Subcutaneous abdominal adipose tissue (tissue), 5 donors: ENCODE results near the gene KISS1R.

Source experiments
- H3K27ac ChIP-seq: one replicate; pipeline ENCODE4 v1.7.0; 2013; ENCODE audit warnings: low read depth, mild to moderate bottlenecking, inconsistent platforms, low read length, moderate library complexity
- H3K27me3 ChIP-seq, 5 donors: one replicate each; pipeline ENCODE4 v1.7.0; 2013; ENCODE audit warnings: low read length in 5 of 5, inconsistent platforms in 1 of 5; ENCODE audit not compliant: control insufficient read depth in 5 of 5, insufficient read depth in 4 of 5
- H3K36me3 ChIP-seq, 5 donors: one replicate each; pipeline ENCODE4 v1.7.0; 2013; ENCODE audit warnings: low read length in 5 of 5; ENCODE audit not compliant: control insufficient read depth in 5 of 5, insufficient read depth in 5 of 5
- H3K4me1 ChIP-seq, 5 donors: one replicate each; pipeline ENCODE4 v1.7.0; 2013; ENCODE audit warnings: low read length in 5 of 5, mild to moderate bottlenecking in 3 of 5, moderate library complexity in 1 of 5; ENCODE audit not compliant: control insufficient read depth in 5 of 5, insufficient read depth in 5 of 5
- H3K4me3 ChIP-seq, 5 donors: one replicate each; pipeline ENCODE4 v1.7.0; 2013; ENCODE audit warnings: low read length in 5 of 5, low read depth in 1 of 5
- H3K9ac ChIP-seq, 5 donors: one replicate each; pipeline ENCODE4 v1.7.0; 2013; ENCODE audit warnings: low read length in 5 of 5, mild to moderate bottlenecking in 4 of 5, moderate library complexity in 3 of 5
- H3K9me3 ChIP-seq, 5 donors: one replicate each; pipeline ENCODE4 v1.7.0; 2013; ENCODE audit warnings: low read length in 5 of 5; ENCODE audit not compliant: control insufficient read depth in 5 of 5
- donor health status: healthy.
- donor health status: healthy.
- donor health status: healthy.
- donor health status: healthy.
- donor health status: healthy.

The KISS1R gene

GRCh38 chr19:925087-925525 is 8.0 kb downstream of the KISS1R start:
- Histone ChIP-seq H3K9ac (peak overlapping the region in 4 of 5 donors; percentile 11 to 85 (median 66)), H3K36me3 (peaks cover 0 to 9% (median 5%) of the 10 kb centered on the region in 5 donors), H3K27ac (peak overlapping the region; percentile 77), H3K4me1 (peaks cover 0 to 54% (median 35%) of the 10 kb centered on the region in 5 donors), H3K27me3 (peaks cover 0 to 10% (median 6%) of the 10 kb centered on the region in 5 donors), H3K9me3 (no peaks in the 10 kb centered on the region), H3K4me3 (peak overlapping the region; percentile 57 to 82 (median 80))

GRCh38 chr19:925526-926322 is 8.6 kb downstream of the KISS1R start, which contains the start of gene ARID3A:
Gene ARID3A, plus strand, starts transcription at chr19:926035. Its CDS starts 3,494 bp downstream, at chr19:929529.
- Histone ChIP-seq H3K9me3 (no peaks in the 10 kb centered on the region), H3K27ac (peak within 1 kb of the TSS; percentile 77), H3K27me3 (peaks cover 0 to 7% (median under 1%) of the 10 kb centered on the region in 5 donors), H3K9ac (peak within 1 kb of the TSS in 4 of 5 donors; percentile 77 to 94 (median 89)), H3K4me1 (peaks cover 0 to 47% (median 32%) of the 10 kb centered on the region in 5 donors), H3K36me3 (peaks cover 0 to 12% (median 5%) of the 10 kb centered on the region in 5 donors), H3K4me3 (peak within 1 kb of the TSS; percentile 57 to 87 (median 80))

- peaks cover 0 to 17% (median 7%) of the 10 kb centered on the region in 5 donors for H3K36me3 ChIP-seq
- H3K27ac ChIP-seq = peak overlapping the region; percentile 67
- H3K27me3 ChIP-seq = peaks cover 0 to 1% (median 0%) of the 10 kb centered on the region in 5 donors
- peaks cover 0 to 43% (median 31%) of the 10 kb centered on the region in 5 donors for H3K4me1 ChIP-seq
- H3K9me3 ChIP-seq = no peaks in the 10 kb centered on the region
- peak overlapping the region in 4 of 5 donors; percentile 73 to 87 (median 81) for H3K4me3 ChIP-seq
- H3K9ac ChIP-seq = peak overlapping the region in 4 of 5 donors; percentile 77 to 94 (median 89)
These were observed 9.1 kb downstream of the KISS1R start for GRCh38 chr19:926323-926588.

GRCh38 chr19:926589-927350 is 9.6 kb downstream of the KISS1R start:
- Histone ChIP-seq H3K27ac (peak overlapping the region; percentile 67), H3K36me3 (peaks cover 0 to 17% (median 7%) of the 10 kb centered on the region in 5 donors), H3K4me3 (peak overlapping the region in 4 of 5 donors; percentile 73 to 87 (median 81)), H3K27me3 (no peaks in the 10 kb centered on the region), H3K9me3 (no peaks in the 10 kb centered on the region), H3K4me1 (peaks cover 0 to 41% (median 31%) of the 10 kb centered on the region in 5 donors), H3K9ac (peak overlapping the region in 4 of 5 donors; percentile 77 to 94 (median 89))

- H3K9me3 ChIP-seq = no peaks in the 10 kb centered on the region
These were observed 10.2 kb downstream of the KISS1R start for GRCh38 chr19:927351-927779.

GRCh38 chr19:927780-928401 is 10.8 kb downstream of the KISS1R start:
- Histone ChIP-seq H3K9me3 (no peaks in the 10 kb centered on the region), H3K27ac (peak overlapping the region; percentile 23), H3K9ac (peak overlapping the region in 2 of 5 donors; percentile 43 to 64), H3K36me3 (peaks cover 0 to 17% (median 7%) of the 10 kb centered on the region in 5 donors), H3K27me3 (no peaks in the 10 kb centered on the region), H3K4me1 (peaks cover 0 to 49% (median 42%) of the 10 kb centered on the region in 5 donors), H3K4me3 (peak overlapping the region; percentile 5 to 80 (median 53))

More at GRCh38 chr19:927351-927779, 10.2 kb downstream of the KISS1R start:
- H3K27ac ChIP-seq = peak overlapping the region; percentile 67
- peaks cover 0 to 17% (median 7%) of the 10 kb centered on the region in 5 donors for H3K36me3 ChIP-seq
- H3K9ac ChIP-seq = peak overlapping the region in 1 of 5 donors; percentile 43
- H3K4me1 ChIP-seq = peaks cover 0 to 44% (median 36%) of the 10 kb centered on the region in 5 donors
- no peaks in the 10 kb centered on the region for H3K27me3 ChIP-seq
- peak overlapping the region; percentile 35 to 87 (median 80) for H3K4me3 ChIP-seq

- no peaks in the 10 kb centered on the region for H3K27me3 ChIP-seq
- H3K4me1 ChIP-seq = peaks cover 0 to 55% (median 47%) of the 10 kb centered on the region in 5 donors
- no peaks in the 10 kb centered on the region for H3K9me3 ChIP-seq
- peaks cover 0 to 17% (median 7%) of the 10 kb centered on the region in 5 donors for H3K36me3 ChIP-seq
- no peak overlapping the region for H3K9ac ChIP-seq
- H3K4me3 ChIP-seq = peak overlapping the region in 1 of 5 donors; percentile 35
- peak overlapping the region; percentile 23 for H3K27ac ChIP-seq
These were observed 11.5 kb downstream of the KISS1R start for GRCh38 chr19:928471-929202.

GRCh38 chr19:929203-929890 is 12.2 kb downstream of the KISS1R start:
- Histone ChIP-seq H3K27ac (no peak overlapping the region), H3K4me1 (peaks cover 0 to 55% (median 54%) of the 10 kb centered on the region in 5 donors), H3K27me3 (no peaks in the 10 kb centered on the region), H3K4me3 (no peak overlapping the region), H3K36me3 (peaks cover 0 to 17% (median 7%) of the 10 kb centered on the region in 5 donors), H3K9me3 (no peaks in the 10 kb centered on the region), H3K9ac (no peak overlapping the region)
